Heart right ventricle (tissue), 16 donors: ENCODE results near the gene YARS1. TPM values are rescaled to one million over a fixed set of nuclear protein-coding genes. Genes with fewer than 3 reads are reported as not detected.

Source experiments
- ATAC-seq, 8 donors: fragments of 200-7000 bp; cut with Tn5 transposase; one replicate each; pipeline ENCODE4 v1.9.1; 2020; ENCODE audit warnings: mild to moderate bottlenecking in 8 of 8, moderate library complexity in 8 of 8, moderate number of reproducible peaks in 1 of 8
- DNase-seq, 2 donors: peaks; one replicate each; pipeline ENCODE4 v3.0.0-alpha.2; 2020
- H3K27ac ChIP-seq, 10 donors: fragments of 200-600 bp; sonication (generic) in 2 of 10; one replicate each; pipeline versions ENCODE4 v1.5.0 to v1.8.0; 2020 to 2022; ENCODE audit warnings: mild to moderate bottlenecking in 3 of 10
- H3K27me3 ChIP-seq, 7 donors: fragments of 200-600 bp; one replicate each; pipeline ENCODE4 v1.8.0; 2021 to 2022; ENCODE audit warnings: mild to moderate bottlenecking in 2 of 7
- H3K36me3 ChIP-seq, 9 donors: fragments of 200-600 bp; sonication (generic) in 1 of 9; one replicate each; pipeline versions ENCODE4 v1.5.0 to v1.8.0; 2020 to 2022; ENCODE audit warnings: mild to moderate bottlenecking in 2 of 9
- H3K4me1 ChIP-seq, 9 donors: fragments of 200-600 bp; sonication (generic) in 1 of 9; one replicate each; pipeline versions ENCODE4 v1.5.0 to v1.8.0; 2020 to 2022; ENCODE audit warnings: mild to moderate bottlenecking in 4 of 9
- H3K4me3 ChIP-seq, 10 donors: fragments of 200-600 bp; sonication (generic) in 2 of 10; one replicate each; pipeline versions ENCODE4 v1.5.0 to v1.8.0; 2020 to 2022; ENCODE audit warnings: mild to moderate bottlenecking in 7 of 10, moderate library complexity in 2 of 10
- H3K9me3 ChIP-seq, 11 donors: fragments of 200-600 bp in 10 of 11; sonication (generic) in 2 of 11; one replicate each; pipeline versions ENCODE4 v1.5.0 to v1.8.0; 2013 to 2022; ENCODE audit warnings: mild to moderate bottlenecking in 2 of 11, control low read depth in 1 of 11, moderate library complexity in 1 of 11
- CTCF ChIP-seq, 9 donors: fragments of 200-600 bp; sonication (generic) in 2 of 9; IDR thresholded peaks; one replicate each; pipeline versions ENCODE4 v1.5.0 to v1.8.0; 2021 to 2022; ENCODE audit warnings: antibody characterized with exemption in 9 of 9, mild to moderate bottlenecking in 5 of 9, moderate library complexity in 1 of 9
- WGBS, 2 donors: extraction: QIAGEN DNeasy Blood & Tissue Kit; methylation state at CpG; one replicate each; pipeline ENCODE4 v1.1.7; 2013; ENCODE audit warnings: inconsistent platforms in 1 of 2; 5-methylcytosine and 5-hydroxymethylcytosine counted together
- intact Hi-C, 10 donors: fragments of 100-400 bp; cut with DNase I; formaldehyde crosslinking; loops; one replicate each; pipeline versions ENCODE4 v1.11.1 to v1.14.2; 2022
- polyA plus RNA-seq, 2 donors: library from polyadenylated mRNA; stranded (reverse); fragments of 200-250 nt; gene quantifications; one replicate each; pipeline ENCODE4 v1.2.3, GENCODE V29; 2013
- total RNA-seq, 10 donors: library from RNA; stranded (reverse); fragmentation: NEBNext Ultra II Directional in 3 of 10; extraction: Animal tissue kit (Norgen Biotek cat#: 25700) in 3 of 10; gene quantifications; one replicate each; pipeline versions ENCODE4 v1.2.1 to v1.2.4, GENCODE V29; 2021 to 2023
- donor health status: Arrhythmogenic right ventricular cardiomyopathy.
- donor health status: ischemic (EF 13 %, LVEDD 7.1; RV severe dilation, severe dysfunction).
- donor health status: healthy with polysubstance abuse.
- donor health status: DM: no; HTN: yes; CAD: no.
- donor health status: DM: no; HTN: no; CAD: no.
- donor health status: ischemic (EF 25% LVEDD 6.9; RV normal size, moderate dysfunction).
- donor health status: ischemic (EF 25% LVEDD 5.7; RV mildly dilated, moderate dysfunction).
- donor health status: healthy.
- donor health status: DM: yes; HTN: yes; CAD: no.
- donor health status: Ischemic cardiomyopathy.
- donor health status: ischemic (EF 35%, LVEDD 5.7; RV mildly dilated, moderate dysfunction).
- donor health status: nonischemic (EF 11% LVEDD 7.7; RV severe dilation, severe dysfunction).
- donor health status: DM: yes; HTN: yes; CAD: no.
- donor health status: PGD.
- donor health status: ischemic (EF 29% LVEDD 5.4; RV normal size, mild dysfunction).
- donor health status: nonischemic (EF 23%, LVEDD 6.1; RV moderate dilation, normal function).

Gene YARS1
- total and polyA plus RNA-seq, 12 donors: 20.5 to 48.5 (median 31.0) TPM

DNA sequence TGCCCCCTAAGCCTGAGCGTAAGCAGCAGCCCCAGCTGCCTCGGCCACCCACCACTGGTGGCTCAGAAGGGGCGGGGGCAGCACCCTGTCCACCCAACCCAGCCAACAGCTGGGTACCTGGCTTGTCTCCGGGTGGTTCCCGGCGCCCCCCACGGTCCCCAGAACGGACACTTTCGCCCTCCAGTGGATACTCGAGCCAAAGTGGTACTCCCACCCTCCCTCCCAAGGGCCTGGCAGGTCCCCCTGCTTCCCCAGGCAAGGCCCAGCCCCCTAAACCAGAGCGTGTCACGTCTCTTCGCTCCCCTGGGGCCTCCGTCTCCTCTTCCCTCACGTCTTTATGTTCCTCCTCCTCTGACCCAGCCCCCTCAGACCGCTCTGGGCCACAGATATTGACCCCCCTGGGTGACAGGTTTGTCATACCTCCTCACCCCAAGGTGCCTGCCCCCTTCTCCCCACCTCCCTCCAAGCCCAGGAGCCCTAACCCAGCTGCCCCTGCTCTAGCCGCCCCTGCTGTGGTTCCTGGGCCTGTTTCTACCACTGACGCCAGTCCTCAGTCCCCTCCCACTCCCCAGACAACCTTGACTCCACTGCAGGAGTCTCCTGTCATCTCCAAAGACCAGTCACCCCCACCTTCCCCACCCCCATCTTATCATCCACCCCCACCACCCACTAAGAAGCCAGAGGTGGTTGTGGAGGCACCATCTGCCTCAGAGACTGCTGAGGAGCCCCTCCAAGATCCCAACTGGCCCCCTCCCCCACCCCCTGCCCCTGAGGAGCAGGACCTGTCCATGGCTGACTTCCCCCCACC lies 46.2 kb downstream of the YARS1 start:
- H3K4me3 ChIP-seq: no peak overlapping the region
- H3K9me3 ChIP-seq: no peaks in the 10 kb centered on the region
- no peaks in the 10 kb centered on the region for H3K27me3 ChIP-seq
- no peak for TF ChIP-seq CTCF (IDR thresholded peaks at IDR 0.05)
- H3K36me3 ChIP-seq: peaks cover 0 to 47% (median 11%) of the 10 kb centered on the region in 9 donors
- H3K4me1 ChIP-seq: peaks cover 0 to 25% (median 12%) of the 10 kb centered on the region in 9 donors
- WGBS, 2 donors: 80 to 86% methylated on average over 18 of the region's 18 CpGs
- ATAC-seq (no peak), DNase-seq (no peak)
- H3K27ac ChIP-seq: no peak overlapping the region
- intact Hi-C loops: loop anchor here in 6 of 10 donors (5.0 to 10.0 kb wide), 7 partner anchors 59 to 369 kb away; no protein-coding TSS in a partner anchor

DNA sequence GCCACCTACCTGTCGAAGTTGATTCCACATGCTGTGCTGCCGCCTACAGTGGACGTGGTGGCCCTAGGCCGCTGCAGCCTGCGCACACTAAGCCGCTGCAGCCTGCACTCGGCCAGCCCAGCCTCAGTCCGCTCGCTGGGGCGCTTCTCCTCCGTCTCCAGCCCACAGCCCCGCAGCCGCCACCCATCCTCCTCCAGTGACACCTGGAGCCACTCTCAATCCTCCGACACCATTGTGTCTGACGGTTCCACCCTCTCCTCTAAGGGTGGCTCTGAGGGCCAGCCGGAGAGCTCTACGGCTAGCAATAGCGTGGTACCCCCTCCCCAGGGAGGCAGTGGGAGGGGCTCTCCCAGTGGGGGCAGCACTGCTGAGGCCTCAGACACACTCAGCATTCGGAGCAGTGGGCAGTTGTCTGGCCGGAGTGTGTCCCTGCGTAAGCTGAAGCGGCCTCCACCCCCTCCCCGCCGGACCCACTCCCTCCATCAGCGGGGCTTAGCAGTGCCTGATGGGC lies 46.9 kb downstream of the YARS1 start:
- Histone ChIP-seq H3K9me3 (no peaks in the 10 kb centered on the region), H3K27ac (no peak overlapping the region), H3K27me3 (no peaks in the 10 kb centered on the region), H3K36me3 (peaks cover 0 to 41% (median 5%) of the 10 kb centered on the region in 9 donors), H3K4me3 (no peak overlapping the region), H3K4me1 (peaks cover 0 to 25% (median 12%) of the 10 kb centered on the region in 9 donors)
- DNase-seq: no peak
- TF ChIP-seq CTCF (IDR thresholded peaks at IDR 0.05): no peak
- intact Hi-C loops: loop anchor here in 6 of 10 donors (5.0 to 10.0 kb wide), 7 partner anchors 58 to 368 kb away; no protein-coding TSS in a partner anchor
- WGBS, 2 donors: 96% methylated on average over 25 of the region's 25 CpGs
- ATAC-seq: no peak

DNA sequence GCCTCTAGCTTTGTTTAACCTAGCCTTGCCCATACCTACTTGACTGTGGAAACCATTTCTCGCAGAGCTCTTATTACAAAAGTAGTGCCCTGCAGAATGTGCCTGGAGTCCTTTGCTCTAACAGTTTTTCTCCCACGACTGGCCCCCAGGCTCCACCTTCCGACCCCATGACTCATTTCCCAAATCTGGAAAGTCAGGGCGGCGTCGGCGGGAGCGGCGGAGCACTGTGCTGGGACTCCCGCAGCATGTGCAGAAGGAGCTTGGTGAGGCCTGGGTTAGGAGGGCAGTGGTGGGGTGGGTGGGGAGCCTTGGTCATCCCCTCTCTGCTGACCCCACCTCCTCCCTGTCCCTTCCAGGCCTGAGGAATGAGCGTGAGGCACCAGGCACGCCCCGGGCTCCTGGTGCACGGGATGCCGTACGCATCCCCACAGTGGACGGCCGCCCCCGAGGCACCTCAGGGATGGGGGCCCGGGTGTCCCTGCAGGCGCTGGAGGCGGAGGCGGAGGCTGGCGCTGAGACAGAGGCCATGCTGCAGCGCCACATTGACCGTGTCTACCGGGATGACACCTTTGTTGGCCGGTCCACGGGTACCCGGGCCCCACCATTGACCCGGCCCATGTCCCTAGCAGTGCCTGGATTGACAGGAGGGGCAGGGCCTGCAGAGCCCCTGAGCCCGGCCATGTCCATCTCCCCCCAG lies 47.5 kb downstream of the YARS1 start:
- ATAC-seq (peak in 1 of 8 donors; percentile 11), DNase-seq (no peak)
- Histone ChIP-seq H3K4me1 (peaks cover 0 to 25% (median 12%) of the 10 kb centered on the region in 9 donors), H3K27me3 (no peaks in the 10 kb centered on the region), H3K9me3 (no peaks in the 10 kb centered on the region), H3K36me3 (peaks cover 0 to 36% (median 0%) of the 10 kb centered on the region in 9 donors), H3K4me3 (no peak overlapping the region), H3K27ac (no peak overlapping the region)
- WGBS, 2 donors: 83 to 94% methylated on average over 32 of the region's 32 CpGs
- TF ChIP-seq CTCF (IDR thresholded peaks at IDR 0.05): no peak
- intact Hi-C loops: loop anchor here in 6 of 10 donors (5.0 to 10.0 kb wide), 8 partner anchors 47 to 367 kb away; no protein-coding TSS in a partner anchor
